ENCODE data around the gene C20orf96. TPM values are rescaled to one million over a fixed set of nuclear protein-coding genes. Genes with fewer than 3 reads are reported as not detected.
"Not testable (repeated sequence)": the region's sequence is repeated elsewhere in the genome, so short reads cannot be mapped to it uniquely, and the experiment has no call there.

Gene C20orf96
- total RNA-seq, 2 experiments from 2014 or later = 7.1 to 7.4 TPM

- no peaks in the 10 kb centered on the region for H3K36me3 Mint-ChIP-seq (ENCODE audit: low read depth)
- H3K4me3 Mint-ChIP-seq = no peak overlapping the region
- ATAC-seq (peak; percentile 60), DNase-seq (no peak)
- no peak for TF ChIP-seq CTCF (IDR thresholded peaks at IDR 0.05)
- peaks cover 2% of the 10 kb centered on the region for H3K27me3 Mint-ChIP-seq
- H3K4me1 Mint-ChIP-seq (ENCODE audit: low read depth) = peaks cover 18% of the 10 kb centered on the region
- H3K9me3 Mint-ChIP-seq = peaks cover 4% of the 10 kb centered on the region
- H3K27ac Mint-ChIP-seq = peak overlapping the region; percentile 30
- CTCF ChIA-PET = interaction anchor here (1.8 to 5.2 kb wide), 4 partner anchors 14 to 103 kb away, joined by 5 to 25 read pairs (median 8); no protein-coding TSS in a partner anchor
- POLR2A ChIA-PET = interaction anchor here (1.0 to 1.5 kb wide), 4 partner anchors 10 to 117 kb away, joined by 3 read pairs; no protein-coding TSS in a partner anchor
- intact Hi-C loops (cut with micrococcal nuclease) = no loop called here
Observed at GRCh38 chr20:227439-228105, 63.0 kb downstream of the C20orf96 start.

GRCh38 chr20:226958-227357 is 63.6 kb downstream of the C20orf96 start, which contains the start of gene DEFB129:
DEFB129 (plus strand) TSS chr20:227258; CDS start chr20:227289, 31 bp downstream.
- ATAC-seq (no peak), DNase-seq (no peak)
- POLR2A ChIA-PET = interaction anchor here (1.0 to 1.5 kb wide), 4 partner anchors 11 to 118 kb away, joined by 3 read pairs; no protein-coding TSS in a partner anchor
- intact Hi-C loops (cut with micrococcal nuclease) = no loop called here
- CTCF ChIA-PET = interaction anchor here (1.0 to 5.2 kb wide), 5 partner anchors 13 to 103 kb away, joined by 3 to 25 read pairs (median 5); no protein-coding TSS in a partner anchor
- Mint-ChIP-seq H3K9me3 (peaks cover 4% of the 10 kb centered on the region), H3K4me1 (ENCODE audit: low read depth) (peaks cover 18% of the 10 kb centered on the region), H3K27ac (peak within 1 kb of the TSS; percentile 30), H3K36me3 (ENCODE audit: low read depth) (no peaks in the 10 kb centered on the region), H3K4me3 (no peak within 1 kb of the TSS), H3K27me3 (peaks cover 2% of the 10 kb centered on the region)
- no peak for TF ChIP-seq CTCF (IDR thresholded peaks at IDR 0.05)

- H3K9me3 Mint-ChIP-seq; H3K27me3 Mint-ChIP-seq; H3K27ac Mint-ChIP-seq; ATAC-seq; H3K4me3 Mint-ChIP-seq; DNase-seq; H3K36me3 Mint-ChIP-seq (ENCODE audit: low read depth); intact Hi-C loops (cut with micrococcal nuclease): not testable (repeated sequence)
- H3K4me1 Mint-ChIP-seq (ENCODE audit: low read depth) = peaks cover 18% of the 10 kb centered on the region
- ChIA-PET CTCF (interaction anchor here (1.0 to 5.2 kb wide), 6 partner anchors 10 to 105 kb away, joined by 3 to 25 read pairs (median 6); no protein-coding TSS in a partner anchor), POLR2A (interaction anchor here (1.5 kb wide), 1 partner anchor 12 kb away, joined by 3 read pairs; no protein-coding TSS in a partner anchor)
Observed at GRCh38 chr20:225879-226278, 64.7 kb downstream of the C20orf96 start.

- Mint-ChIP-seq H3K27ac (no peak overlapping the region), H3K27me3 (peaks cover 12% of the 10 kb centered on the region), H3K9me3 (peaks cover 3% of the 10 kb centered on the region), H3K4me1 (ENCODE audit: low read depth) (no peaks in the 10 kb centered on the region), H3K4me3 (no peak overlapping the region), H3K36me3 (ENCODE audit: low read depth) (no peaks in the 10 kb centered on the region)
- POLR2A ChIA-PET = no interaction called here
- ATAC-seq (no peak), DNase-seq (no peak)
- intact Hi-C loops (cut with micrococcal nuclease) = no loop called here
- no peak for TF ChIP-seq CTCF (IDR thresholded peaks at IDR 0.05)
- CTCF ChIA-PET = no interaction called here
Observed at GRCh38 chr20:221258-221830, 69.2 kb downstream of the C20orf96 start.

Other genes starting within 250 kb of the C20orf96 start
- gene DEFB125, start 203.1 kb downstream of the C20orf96 start, total RNA-seq = not detected
- not detected for gene DEFB126, start 148.2 kb downstream of the C20orf96 start, total RNA-seq
- gene DEFB127, start 133.3 kb downstream of the C20orf96 start, total RNA-seq = not detected
- gene DEFB128, start 101.0 kb downstream of the C20orf96 start, total RNA-seq = not detected
- not detected for gene DEFB129, start 63.5 kb downstream of the C20orf96 start, total RNA-seq
- not detected for gene DEFB132, start 33.0 kb downstream of the C20orf96 start, total RNA-seq
- gene ZCCHC3, start 6.8 kb upstream of the C20orf96 start, total RNA-seq = 10 to 100 TPM; 17.8 to 18.0 TPM
- gene SOX12, start 34.8 kb upstream of the C20orf96 start, total RNA-seq = 10 to 100 TPM; 12.8 to 13.0 TPM
- 1 to 10 TPM; 8.0 to 8.7 TPM for gene NRSN2, start 56.4 kb upstream of the C20orf96 start, total RNA-seq
- gene TRIB3, start 90.0 kb upstream of the C20orf96 start, total RNA-seq = 10 to 100 TPM; 59.5 to 62.5 TPM
- gene RBCK1, start 117.5 kb upstream of the C20orf96 start, total RNA-seq = 100 to 1,000 TPM; 122 to 130 TPM
- 10 to 100 TPM; 22.2 to 23.8 TPM for gene TBC1D20, start 171.8 kb upstream of the C20orf96 start, total RNA-seq

All from activated CD8-positive, alpha-beta T cell treated with anti-CD3 and anti-CD28 coated beads for 36 hours (primary cell).